Measurements from ENCODE around the gene CEP112.
"Not testable (repeated sequence)": the region's sequence is repeated elsewhere in the genome, so short reads cannot be mapped to it uniquely, and the experiment has no call there.

CEP112 gene

GRCh38 chr17:65790241-65790640, 401.7 kb downstream of the CEP112 start:
- no peak for DNase-seq (ENCODE audit: low read depth in 1 of 2, low spot score in 1 of 2)

- no peak for DNase-seq (ENCODE audit: low read depth in 1 of 2, low spot score in 1 of 2)
These were observed 404.4 kb downstream of the CEP112 start for GRCh38 chr17:65787503-65787902.

GRCh38 chr17:65786479-65786878, 405.5 kb downstream of the CEP112 start:
- no peak for DNase-seq (ENCODE audit: low read depth in 1 of 2, low spot score in 1 of 2)

GRCh38 chr17:65785109-65785508, 406.8 kb downstream of the CEP112 start:
- no peak for DNase-seq (ENCODE audit: low read depth in 1 of 2, low spot score in 1 of 2)

- no peak for DNase-seq (ENCODE audit: low read depth in 1 of 2, low spot score in 1 of 2)
These were observed 408.0 kb downstream of the CEP112 start for GRCh38 chr17:65783845-65784334.

GRCh38 chr17:65782104-65782706, 409.7 kb downstream of the CEP112 start:
- not testable (repeated sequence) for DNase-seq (ENCODE audit: low read depth in 1 of 2, low spot score in 1 of 2)

- DNase-seq (ENCODE audit: low read depth in 1 of 2, low spot score in 1 of 2), result no peak
These were observed 411.8 kb downstream of the CEP112 start for GRCh38 chr17:65780111-65780510.

- DNase-seq (ENCODE audit: low read depth in 1 of 2, low spot score in 1 of 2), result no peak
These were observed 415.0 kb downstream of the CEP112 start for GRCh38 chr17:65776890-65777289.

- no peak for DNase-seq (ENCODE audit: low read depth in 1 of 2, low spot score in 1 of 2)
These were observed 417.1 kb downstream of the CEP112 start for GRCh38 chr17:65774787-65775186.

- no peak for DNase-seq (ENCODE audit: low read depth in 1 of 2, low spot score in 1 of 2)
These were observed 418.9 kb downstream of the CEP112 start for GRCh38 chr17:65772989-65773388.

GRCh38 chr17:65771704-65772103, 420.2 kb downstream of the CEP112 start:
- DNase-seq (ENCODE audit: low read depth in 1 of 2, low spot score in 1 of 2), result no peak

- no peak for DNase-seq (ENCODE audit: low read depth in 1 of 2, low spot score in 1 of 2)
These were observed 428.1 kb downstream of the CEP112 start for GRCh38 chr17:65763786-65764185.

- no peak for DNase-seq (ENCODE audit: low read depth in 1 of 2, low spot score in 1 of 2)
These were observed 429.0 kb downstream of the CEP112 start for GRCh38 chr17:65762973-65763372.

GRCh38 chr17:65759532-65759931, 432.4 kb downstream of the CEP112 start:
- no peak for DNase-seq (ENCODE audit: low read depth in 1 of 2, low spot score in 1 of 2)

GRCh38 chr17:65756760-65757159, 435.2 kb downstream of the CEP112 start:
- DNase-seq (ENCODE audit: low read depth in 1 of 2, low spot score in 1 of 2), result no peak

- DNase-seq (ENCODE audit: low read depth in 1 of 2, low spot score in 1 of 2), result no peak
These were observed 436.1 kb downstream of the CEP112 start for GRCh38 chr17:65755799-65756198.

- no peak for DNase-seq (ENCODE audit: low read depth in 1 of 2, low spot score in 1 of 2)
These were observed 437.3 kb downstream of the CEP112 start for GRCh38 chr17:65754630-65755029.

- no peak for DNase-seq (ENCODE audit: low read depth in 1 of 2, low spot score in 1 of 2)
These were observed 437.9 kb downstream of the CEP112 start for GRCh38 chr17:65754081-65754480.

GRCh38 chr17:65753348-65753747, 438.6 kb downstream of the CEP112 start:
- no peak for DNase-seq (ENCODE audit: low read depth in 1 of 2, low spot score in 1 of 2)

- DNase-seq (ENCODE audit: low read depth in 1 of 2, low spot score in 1 of 2), result no peak
These were observed 440.7 kb downstream of the CEP112 start for GRCh38 chr17:65751263-65751662.

GRCh38 chr17:65750631-65751115, 441.3 kb downstream of the CEP112 start:
- DNase-seq (ENCODE audit: low read depth in 1 of 2, low spot score in 1 of 2), result peak in 1 of 2 donors; percentile 27

- DNase-seq (ENCODE audit: low read depth in 1 of 2, low spot score in 1 of 2), result no peak
These were observed 441.8 kb downstream of the CEP112 start for GRCh38 chr17:65750166-65750565.

GRCh38 chr17:65749479-65749878, 442.5 kb downstream of the CEP112 start:
- DNase-seq (ENCODE audit: low read depth in 1 of 2, low spot score in 1 of 2), result no peak

Data from activated CD4-positive, alpha-beta T cell treated with anti-CD3 and anti-CD28 coated beads, Interleukin-2, amount 50 U/mL, for 24 hours (primary cell).